HEK293 (cell line): ENCODE results near the gene SPOCK3.
"Not testable (repeated sequence)": the region's sequence is repeated elsewhere in the genome, so short reads cannot be mapped to it uniquely, and the experiment has no call there.

ENCODE experiments used
- CTCF ChIA-PET: fragments of 350-600 bp; formaldehyde crosslinking; extraction: SDS; loops from one replicate; lab custom pipeline; 2021; ENCODE audit warnings: antibody characterized with exemption; lab: Yijun Ruan, JAX
- POLR2A ChIA-PET: fragments of 300-600 bp; formaldehyde crosslinking; extraction: SDS; loops from one replicate; lab custom pipeline; 2020; ENCODE audit warnings: antibody characterized with exemption, inconsistent platforms; lab: Yijun Ruan, JAX
- H3K27ac ChIP-seq: fragments of 200-500 bp; sonication (Bioruptor generic); 2 replicates; pipeline ENCODE4 v1.5.1; 2014; ENCODE audit warnings: low read depth, low read length, control low read depth, inconsistent platforms; ENCODE audit errors: extremely low read depth
- H3K36me3 ChIP-seq, 2 experiments: fragments of 200-500 bp in 1 of 2; sonication (Bioruptor generic) in 1 of 2; 1 replicate in 1 of 2; 2 replicates in 1 of 2; pipeline ENCODE4 v1.5.1; 2014 to 2017; ENCODE audit warnings: inconsistent platforms in 2 of 2, low read length in 2 of 2; ENCODE audit not compliant: control insufficient read depth in 2 of 2, insufficient read depth in 1 of 2
- H3K4me1 ChIP-seq: fragments of 200-500 bp; sonication (Bioruptor generic); 2 replicates; pipeline ENCODE4 v1.5.1; 2014; ENCODE audit warnings: mild to moderate bottlenecking, low read length, inconsistent platforms; ENCODE audit not compliant: control insufficient read depth, insufficient read depth
- H3K4me3 ChIP-seq: 2 replicates; pipeline ENCODE4 v1.5.1; 2011; ENCODE audit warnings: low read depth, mild to moderate bottlenecking, control low read depth, low read length, moderate library complexity
- H3K9me3 ChIP-seq: fragments of 200-500 bp; sonication (Bioruptor generic); 2 replicates; pipeline ENCODE4 v1.5.1; 2014; ENCODE audit warnings: low read depth, low read length, inconsistent platforms; ENCODE audit not compliant: control insufficient read depth, insufficient read depth
- IKZF3 ChIP-seq: fragments of 450-650 bp; IDR thresholded peaks from 2 replicates; pipeline ENCODE4 v1.5.0; 2018; ENCODE audit warnings: missing biosample characterization, mild to moderate bottlenecking, missing genetic modification characterization, moderate library complexity
- KLF7 ChIP-seq: fragments of 450-650 bp; formaldehyde crosslinking; IDR thresholded peaks from 2 replicates; pipeline ENCODE4 v1.5.1; 2016; ENCODE audit warnings: missing biosample characterization, missing genetic modification characterization, borderline replicate concordance
- KLF8 ChIP-seq: fragments of 450-650 bp; formaldehyde crosslinking; IDR thresholded peaks from 2 replicates; pipeline ENCODE4 v1.5.1; 2016; ENCODE audit warnings: missing biosample characterization, missing genetic modification characterization
- MEIS1 ChIP-seq: sonication (generic); formaldehyde crosslinking; IDR thresholded peaks from 2 replicates; pipeline ENCODE4 v1.8.1; 2022; ENCODE audit warnings: missing genetic modification reagents, mild to moderate bottlenecking, borderline replicate concordance
- ZBTB44 ChIP-seq: fragments of 450-650 bp; IDR thresholded peaks from 2 replicates; pipeline ENCODE4 v1.5.1; 2018; ENCODE audit warnings: missing biosample characterization, mild to moderate bottlenecking, missing genetic modification characterization
- ZBTB6 ChIP-seq: fragments of 450-650 bp; formaldehyde crosslinking; IDR thresholded peaks from 2 replicates; pipeline ENCODE4 v1.5.1; 2017; ENCODE audit warnings: missing biosample characterization, missing genetic modification characterization
- ZNF26 ChIP-seq: fragments of 450-650 bp; formaldehyde crosslinking; IDR thresholded peaks from 2 replicates; pipeline ENCODE4 v1.5.1; 2016; ENCODE audit warnings: missing biosample characterization, missing genetic modification characterization
- ZNF311 ChIP-seq: fragments of 450-650 bp; formaldehyde crosslinking; IDR thresholded peaks from 2 replicates; pipeline ENCODE4 v1.5.1; 2017; ENCODE audit warnings: missing biosample characterization, missing genetic modification characterization, borderline replicate concordance
- ZNF341 ChIP-seq: fragments of 450-650 bp; formaldehyde crosslinking; IDR thresholded peaks from 2 replicates; pipeline ENCODE4; 2016; ENCODE audit warnings: low read depth, missing biosample characterization, missing genetic modification characterization
- ZNF423 ChIP-seq: fragments of 450-650 bp; formaldehyde crosslinking; IDR thresholded peaks from 2 replicates; pipeline ENCODE4 v1.5.1; 2016; ENCODE audit warnings: missing biosample characterization, missing genetic modification characterization
- ZNF426 ChIP-seq: fragments of 450-650 bp; formaldehyde crosslinking; IDR thresholded peaks from 2 replicates; pipeline ENCODE4 v1.5.1; 2017; ENCODE audit warnings: missing biosample characterization, missing genetic modification characterization, mild to moderate bottlenecking, inconsistent platforms, moderate library complexity
- ZNF488 ChIP-seq: fragments of 450-650 bp; formaldehyde crosslinking; IDR thresholded peaks from 2 replicates; pipeline ENCODE4 v1.5.1; 2016; ENCODE audit warnings: missing biosample characterization, missing genetic modification characterization
- ZNF510 ChIP-seq: fragments of 450-650 bp; formaldehyde crosslinking; IDR thresholded peaks from 2 replicates; pipeline ENCODE4 v1.5.1; 2018; ENCODE audit warnings: mild to moderate bottlenecking, missing genetic modification characterization, missing biosample characterization; ENCODE audit not compliant: insufficient replicate concordance
- ZNF514 ChIP-seq: fragments of 450-650 bp; formaldehyde crosslinking; IDR thresholded peaks from 2 replicates; pipeline ENCODE4 v1.5.1; 2016; ENCODE audit warnings: missing biosample characterization, missing genetic modification characterization
- ZNF530 ChIP-seq: fragments of 450-650 bp; formaldehyde crosslinking; IDR thresholded peaks from 2 replicates; pipeline ENCODE4 v1.5.1; 2016; ENCODE audit warnings: low read depth, missing biosample characterization, missing genetic modification characterization
- ZNF571 ChIP-seq: fragments of 450-650 bp; formaldehyde crosslinking; IDR thresholded peaks from 2 replicates; pipeline ENCODE4 v1.5.0; 2017; ENCODE audit warnings: missing biosample characterization, missing genetic modification characterization
- ZNF580 ChIP-seq: fragments of 450-650 bp; formaldehyde crosslinking; IDR thresholded peaks from 2 replicates; pipeline ENCODE4 v1.5.1; 2016; ENCODE audit warnings: missing biosample characterization, missing genetic modification characterization
- ZNF585B ChIP-seq: fragments of 450-650 bp; formaldehyde crosslinking; IDR thresholded peaks from 2 replicates; pipeline ENCODE4 v1.5.1; 2016; ENCODE audit warnings: missing biosample characterization, missing genetic modification characterization
- ZNF596 ChIP-seq: fragments of 450-650 bp; IDR thresholded peaks from 2 replicates; pipeline ENCODE4 v1.5.0; 2018; ENCODE audit warnings: missing biosample characterization, mild to moderate bottlenecking, missing genetic modification characterization, moderate library complexity
- ZNF677 ChIP-seq: fragments of 450-650 bp; IDR thresholded peaks from 2 replicates; pipeline ENCODE4 v1.5.0; 2018; ENCODE audit warnings: missing biosample characterization, mild to moderate bottlenecking, missing genetic modification characterization, moderate library complexity
- ZNF791 ChIP-seq: fragments of 450-650 bp; formaldehyde crosslinking; IDR thresholded peaks from 2 replicates; pipeline ENCODE4 v1.5.1; 2016; ENCODE audit warnings: missing biosample characterization, missing genetic modification characterization
- ZSCAN30 ChIP-seq: fragments of 450-650 bp; IDR thresholded peaks from 2 replicates; pipeline ENCODE4 v1.5.1; 2018; ENCODE audit warnings: missing biosample characterization, mild to moderate bottlenecking, missing genetic modification characterization, moderate library complexity

The SPOCK3 gene

GRCh38 chr4:166977596-166977995 lies 256.7 kb downstream of the SPOCK3 start (continued):
- TF ChIP-seq ZNF423 (tag by site-specific recombination), result no peak
- TF ChIP-seq ZNF580, result no peak
- TF ChIP-seq ZNF488, result no peak
- TF ChIP-seq ZNF514, result no peak
- TF ChIP-seq ZNF571 (tag by site-specific recombination), result no peak
- TF ChIP-seq, all 188 proteins: peak for 0

GRCh38 chr4:166972071-166972470 lies 262.2 kb downstream of the SPOCK3 start:
- Histone ChIP-seq H3K9me3 (no peaks in the 10 kb centered on the region), H3K36me3 (no peaks in the 10 kb centered on the region), H3K4me1 (no peaks in the 10 kb centered on the region), H3K27ac (no peak overlapping the region), H3K4me3 (no peak overlapping the region)
- CTCF ChIA-PET, result no interaction called here
- TF ChIP-seq ZNF510 (tag by site-specific recombination) (no peak), KLF7 (tag by site-specific recombination) (no peak), ZNF26 (tag by site-specific recombination) (no peak), MEIS1 (CRISPR knock-in tag) (no peak), ZBTB6 (no peak), ZBTB44 (tag by site-specific recombination) (no peak), KLF8 (tag by site-specific recombination) (no peak)
- POLR2A ChIA-PET, result no interaction called here

- H3K4me1 ChIP-seq, POLR2A ChIA-PET, H3K4me3 ChIP-seq, CTCF ChIA-PET, H3K27ac ChIP-seq, H3K36me3 ChIP-seq, H3K9me3 ChIP-seq: not testable (repeated sequence)
- TF ChIP-seq ZNF585B (tag by site-specific recombination), result peak; percentile 76
Measured at GRCh38 chr4:166968219-166968618, 266.1 kb downstream of the SPOCK3 start.

GRCh38 chr4:166965562-166965961 lies 268.7 kb downstream of the SPOCK3 start:
- Histone ChIP-seq H3K4me3 (no peak overlapping the region), H3K9me3 (no peaks in the 10 kb centered on the region), H3K27ac (no peak overlapping the region), H3K4me1 (no peaks in the 10 kb centered on the region), H3K36me3 (no peaks in the 10 kb centered on the region)
- TF ChIP-seq ZSCAN30 (tag by site-specific recombination) (no peak), ZNF311 (no peak), IKZF3 (tag by site-specific recombination) (no peak), ZNF677 (tag by site-specific recombination) (no peak), ZNF426 (no peak), ZNF530 (tag by site-specific recombination) (no peak), ZNF341 (tag by site-specific recombination) (no peak), ZNF596 (tag by site-specific recombination) (no peak), ZNF791 (tag by site-specific recombination) (no peak)
- POLR2A ChIA-PET, result no interaction called here
- CTCF ChIA-PET, result interaction anchor here (0.6 kb wide), 1 partner anchor 9 kb away, joined by 3 read pairs; no protein-coding TSS in a partner anchor
